Astrocyte (in vitro differentiated cells and primary cell): ENCODE data around the gene VCX.

Experiments
- CTCF ChIP-seq: IDR thresholded peaks from 2 replicates; pipeline ENCODE4 v1.5.1; 2011; ENCODE audit warnings: low read depth, mild to moderate bottlenecking, inconsistent platforms, low read length, moderate library complexity; ENCODE audit not compliant: insufficient read depth
- EZH2 ChIP-seq: IDR thresholded peaks from 2 replicates; pipeline ENCODE4 v1.6.1; 2012; ENCODE audit warnings: mild to moderate bottlenecking, low read length, inconsistent platforms; ENCODE audit not compliant: insufficient read depth

- no peak for TF ChIP-seq CTCF
- no peak for TF ChIP-seq EZH2
These were observed 46.2 kb downstream of the VCX start for GRCh38 chrX:7889135-7889534.
